Measurements from ENCODE around the gene WDR1. TPM values are rescaled to one million over a fixed set of nuclear protein-coding genes. Genes with fewer than 3 reads are reported as not detected.

The WDR1 gene
- total RNA-seq, 1 experiment from 2014 or later, result 367 TPM

DNA sequence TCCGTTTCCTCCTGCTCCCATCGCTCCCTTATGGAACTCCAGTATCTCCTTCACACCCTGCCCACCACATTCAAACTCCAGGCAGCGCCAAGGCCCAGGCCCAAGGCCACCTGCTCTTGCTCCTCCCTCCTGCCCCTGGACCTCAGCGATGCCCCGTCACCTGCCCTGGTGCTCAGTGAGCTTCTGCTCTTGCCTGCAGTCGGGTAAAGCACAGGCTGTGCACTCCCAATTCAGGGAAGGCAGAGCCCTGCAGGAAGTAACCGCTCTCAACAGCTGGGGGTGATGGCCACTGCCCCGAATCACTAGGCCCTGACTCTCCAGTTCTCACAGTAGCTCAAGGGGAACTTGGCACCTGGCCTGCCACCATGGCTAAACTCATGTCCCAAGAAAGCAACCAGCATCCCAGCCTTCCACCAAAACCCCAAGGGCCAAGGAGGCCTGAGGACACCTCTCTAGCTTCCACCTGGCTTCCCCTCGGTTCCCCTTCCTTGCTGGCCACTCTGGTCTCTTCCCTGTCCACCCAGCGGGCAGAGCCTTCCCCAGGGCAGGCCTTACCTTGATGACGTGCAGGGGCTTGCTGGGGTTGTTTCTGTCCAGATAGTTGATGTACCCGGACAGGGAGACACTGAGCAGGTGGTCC is 29.3 kb downstream of the WDR1 start:
- Histone ChIP-seq H2BK12ac (ENCODE audit: insufficient read length, low read depth, low read length) (no peak overlapping the region), H4K91ac (ENCODE audit: insufficient read length, low read depth, low read length) (no peak overlapping the region), H2AFZ (ENCODE audit: low read length) (no peak overlapping the region), H3K56ac (ENCODE audit: insufficient read length, low read depth, low read length) (no peak overlapping the region), H3K27ac (ENCODE audit: insufficient read length, low read depth, low read length) (no peak overlapping the region), H3K23ac (ENCODE audit: insufficient read length, low read depth, low read length) (no peak overlapping the region), H3K4me2 (ENCODE audit: insufficient read depth, insufficient read length, low read length) (no peak overlapping the region), H3K14ac (ENCODE audit: insufficient read depth, low read length) (no peak overlapping the region), H3K79me1 (ENCODE audit: insufficient read depth, low read depth, low read length, poor library complexity, severe bottlenecking) (no peaks in the 10 kb centered on the region), H3K9ac (ENCODE audit: extremely low read depth, insufficient read length, low read length) (no peak overlapping the region), H3K4ac (ENCODE audit: low read depth, low read length) (no peak overlapping the region), H3K27me3 (ENCODE audit: insufficient read depth, low read length) (no peaks in the 10 kb centered on the region), H3T11ph (ENCODE audit: low read length) (no peak overlapping the region), H2BK20ac (ENCODE audit: low read depth, low read length, poor library complexity, severe bottlenecking) (no peak overlapping the region), H2BK5ac (ENCODE audit: insufficient read length, low read length) (no peak overlapping the region), H2BK15ac (ENCODE audit: low read depth, low read length) (no peak overlapping the region), H4K5ac (ENCODE audit: insufficient read length, low read depth, low read length) (no peak overlapping the region), H3K79me2 (ENCODE audit: insufficient read depth, low read length) (peaks cover 2% of the 10 kb centered on the region; the same call in 1 of the 2 replicates), H2AK5ac (ENCODE audit: insufficient read length, low read length) (no peak overlapping the region), H3K4me1 (ENCODE audit: insufficient read depth, low read length) (no peaks in the 10 kb centered on the region), H3K23me2 (ENCODE audit: insufficient read length, low read depth, low read length, poor library complexity, severe bottlenecking) (peaks cover 3% of the 10 kb centered on the region), H3K9me3 (ENCODE audit: control insufficient read depth, low read depth, low read length) (no peaks in the 10 kb centered on the region), H4K20me1 (ENCODE audit: control insufficient read depth, insufficient read depth, insufficient read length) (no peaks in the 10 kb centered on the region), H4K8ac (replicated peaks; ENCODE audit: insufficient read length, low read depth, low read length) (no peak overlapping the region), H3K18ac (ENCODE audit: insufficient read length, low read depth, low read length) (no peak overlapping the region), H2BK120ac (ENCODE audit: low read depth, low read length, poor library complexity, severe bottlenecking) (no peak overlapping the region)
- Mint-ChIP-seq H3K36me3 (ENCODE audit: insufficient read depth in 1 of 3, low read depth in 3 of 3) (peaks cover 54 to 100% (median 99%) of the 10 kb centered on the region in 3 experiments), H3K4me3 (no peak overlapping the region), H3K27me3 (ENCODE audit: low read depth) (no peaks in the 10 kb centered on the region), H3K27ac (no peak overlapping the region), H3K9me3 (no peaks in the 10 kb centered on the region), H3K4me1 (peaks cover 4 to 5% of the 10 kb centered on the region in 2 experiments; a peak in 3 of 4 replicates)
- TF ChIP-seq, protein P1, sequence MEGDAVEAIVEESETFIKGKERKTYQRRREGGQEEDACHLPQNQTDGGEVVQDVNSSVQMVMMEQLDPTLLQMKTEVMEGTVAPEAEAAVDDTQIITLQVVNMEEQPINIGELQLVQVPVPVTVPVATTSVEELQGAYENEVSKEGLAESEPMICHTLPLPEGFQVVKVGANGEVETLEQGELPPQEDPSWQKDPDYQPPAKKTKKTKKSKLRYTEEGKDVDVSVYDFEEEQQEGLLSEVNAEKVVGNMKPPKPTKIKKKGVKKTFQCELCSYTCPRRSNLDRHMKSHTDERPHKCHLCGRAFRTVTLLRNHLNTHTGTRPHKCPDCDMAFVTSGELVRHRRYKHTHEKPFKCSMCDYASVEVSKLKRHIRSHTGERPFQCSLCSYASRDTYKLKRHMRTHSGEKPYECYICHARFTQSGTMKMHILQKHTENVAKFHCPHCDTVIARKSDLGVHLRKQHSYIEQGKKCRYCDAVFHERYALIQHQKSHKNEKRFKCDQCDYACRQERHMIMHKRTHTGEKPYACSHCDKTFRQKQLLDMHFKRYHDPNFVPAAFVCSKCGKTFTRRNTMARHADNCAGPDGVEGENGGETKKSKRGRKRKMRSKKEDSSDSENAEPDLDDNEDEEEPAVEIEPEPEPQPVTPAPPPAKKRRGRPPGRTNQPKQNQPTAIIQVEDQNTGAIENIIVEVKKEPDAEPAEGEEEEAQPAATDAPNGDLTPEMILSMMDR (conservative IDR thresholded peaks at IDR 0.05), result no peak
- DNase-seq, result no peak
- no CpG with 5 or more reads among the region's 12 CpGs for WGBS (ENCODE audit: extremely low coverage, insufficient read length, low lambda C conversion rate)

Data from H9 (cell line).